OCI-LY1 (cell line): ENCODE results near the gene PSD.

Source experiments
- H2AFZ ChIP-seq: fragments of 200-600 bp; sonication (generic), shearing (Covaris generic); 2 replicates; pipeline ENCODE4 v1.6.0; 2014; ENCODE audit warnings: antibody characterized with exemption, mild to moderate bottlenecking, low read length
- H3F3A ChIP-seq: fragments of 200-600 bp; sonication (generic), shearing (Covaris generic); 2 replicates; pipeline ENCODE4 v1.6.0; 2014; ENCODE audit warnings: mild to moderate bottlenecking, antibody characterized with exemption, low read length, moderate library complexity; ENCODE audit not compliant: insufficient read depth
- H3K27ac ChIP-seq: fragments of 200-600 bp; sonication (generic); 2 replicates; pipeline ENCODE4 v1.5.1; 2014; ENCODE audit warnings: low read length, mixed run types, mild to moderate bottlenecking, low read depth; ENCODE audit not compliant: poor library complexity, severe bottlenecking
- H3K27me3 ChIP-seq: fragments of 200-600 bp; sonication (generic); 2 replicates; pipeline ENCODE4 v1.6.0; 2014; ENCODE audit warnings: antibody characterized with exemption, mild to moderate bottlenecking, low read length, moderate library complexity; ENCODE audit not compliant: insufficient read depth
- H3K36me3 ChIP-seq: fragments of 200-600 bp; sonication (generic); 2 replicates; pipeline ENCODE4 v1.6.1; 2014; ENCODE audit warnings: mild to moderate bottlenecking, antibody characterized with exemption, low read length, moderate library complexity, mixed read lengths; ENCODE audit not compliant: insufficient read depth
- H3K4me1 ChIP-seq: fragments of 200-600 bp; sonication (generic); 2 replicates; pipeline ENCODE4 v1.5.1; 2014; ENCODE audit warnings: mild to moderate bottlenecking, low read length, moderate library complexity; ENCODE audit not compliant: insufficient read depth, severe bottlenecking
- H3K4me2 ChIP-seq: fragments of 200-600 bp; sonication (generic), shearing (Covaris generic); 2 replicates; pipeline ENCODE4 v1.6.1; 2014; ENCODE audit warnings: low read length
- H3K4me3 ChIP-seq: fragments of 200-600 bp; sonication (generic); 2 replicates; pipeline ENCODE4 v1.5.1; 2014; ENCODE audit warnings: low read length, low read depth, mild to moderate bottlenecking, mixed read lengths; ENCODE audit not compliant: poor library complexity, severe bottlenecking
- H3K79me2 ChIP-seq: fragments of 200-600 bp; shearing (Covaris generic); 2 replicates; pipeline ENCODE4 v1.6.1; 2016; ENCODE audit warnings: mixed run types, low read length, mixed read lengths; ENCODE audit not compliant: insufficient read depth
- H3K9ac ChIP-seq: fragments of 200-600 bp; sonication (generic), shearing (Covaris generic); 2 replicates; pipeline ENCODE4 v1.6.1; 2014; ENCODE audit warnings: mild to moderate bottlenecking, low read length, mixed read lengths
- H3K9me2 ChIP-seq: fragments of 200-600 bp; sonication (generic), shearing (Covaris generic); 2 replicates; pipeline ENCODE4 v1.6.1; 2014; ENCODE audit warnings: low read depth, mild to moderate bottlenecking, low read length, mixed read lengths
- H3K9me3 ChIP-seq: fragments of 200-600 bp; shearing (Covaris generic); 2 replicates; pipeline ENCODE4 v1.6.1; 2014; ENCODE audit warnings: low read length, mixed read lengths
- H4K20me1 ChIP-seq: fragments of 200-600 bp; sonication (generic), shearing (Covaris generic); 2 replicates; pipeline ENCODE4 v1.6.0; 2016; ENCODE audit warnings: mild to moderate bottlenecking, low read length; ENCODE audit not compliant: insufficient read depth
- EZH2 ChIP-seq: fragments of 200-600 bp; sonication (generic), shearing (Covaris generic); IDR thresholded peaks from 2 replicates; pipeline ENCODE4 v1.8.0; 2017; ENCODE audit warnings: borderline replicate concordance, mixed run types, mild to moderate bottlenecking, antibody characterized with exemption, low read length, moderate library complexity, mixed read lengths
- TF ChIP-seq, protein P1 (sequence below): fragments of 200-600 bp; sonication (generic), shearing (Covaris generic); IDR thresholded peaks from 2 replicates; pipeline ENCODE4 v1.5.1; 2017; ENCODE audit warnings: mild to moderate bottlenecking, antibody characterized with exemption, low read length, moderate library complexity, mixed read lengths

Gene PSD

GRCh38 chr10:102376901-102377300, 41.7 kb downstream of the PSD start:
- Histone ChIP-seq H3K4me3 (no peak overlapping the region), H3K79me2 (no peaks in the 10 kb centered on the region), H3K27ac (no peak overlapping the region), H4K20me1 (no peaks in the 10 kb centered on the region), H3K9ac (no peak overlapping the region), H3K27me3 (no peaks in the 10 kb centered on the region), H3K4me2 (no peak overlapping the region), H3K4me1 (no peaks in the 10 kb centered on the region), H2AFZ (no peak overlapping the region), H3K9me2 (no peaks in the 10 kb centered on the region), H3K36me3 (peaks cover 32% of the 10 kb centered on the region), H3F3A (no peaks in the 10 kb centered on the region), H3K9me3 (no peaks in the 10 kb centered on the region)
- no peak for TF ChIP-seq EZH2
- TF ChIP-seq, protein P1, sequence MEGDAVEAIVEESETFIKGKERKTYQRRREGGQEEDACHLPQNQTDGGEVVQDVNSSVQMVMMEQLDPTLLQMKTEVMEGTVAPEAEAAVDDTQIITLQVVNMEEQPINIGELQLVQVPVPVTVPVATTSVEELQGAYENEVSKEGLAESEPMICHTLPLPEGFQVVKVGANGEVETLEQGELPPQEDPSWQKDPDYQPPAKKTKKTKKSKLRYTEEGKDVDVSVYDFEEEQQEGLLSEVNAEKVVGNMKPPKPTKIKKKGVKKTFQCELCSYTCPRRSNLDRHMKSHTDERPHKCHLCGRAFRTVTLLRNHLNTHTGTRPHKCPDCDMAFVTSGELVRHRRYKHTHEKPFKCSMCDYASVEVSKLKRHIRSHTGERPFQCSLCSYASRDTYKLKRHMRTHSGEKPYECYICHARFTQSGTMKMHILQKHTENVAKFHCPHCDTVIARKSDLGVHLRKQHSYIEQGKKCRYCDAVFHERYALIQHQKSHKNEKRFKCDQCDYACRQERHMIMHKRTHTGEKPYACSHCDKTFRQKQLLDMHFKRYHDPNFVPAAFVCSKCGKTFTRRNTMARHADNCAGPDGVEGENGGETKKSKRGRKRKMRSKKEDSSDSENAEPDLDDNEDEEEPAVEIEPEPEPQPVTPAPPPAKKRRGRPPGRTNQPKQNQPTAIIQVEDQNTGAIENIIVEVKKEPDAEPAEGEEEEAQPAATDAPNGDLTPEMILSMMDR: no peak

- no peak overlapping the region for H3K4me3 ChIP-seq
- H3K79me2 ChIP-seq: no peaks in the 10 kb centered on the region
- H3F3A ChIP-seq: no peaks in the 10 kb centered on the region
- H2AFZ ChIP-seq: no peak overlapping the region
- no peaks in the 10 kb centered on the region for H4K20me1 ChIP-seq
- no peaks in the 10 kb centered on the region for H3K4me1 ChIP-seq
- TF ChIP-seq, protein P1: no peak
- no peak for TF ChIP-seq EZH2
- no peak overlapping the region for H3K27ac ChIP-seq
- H3K27me3 ChIP-seq: no peaks in the 10 kb centered on the region
- H3K36me3 ChIP-seq: peaks cover 38% of the 10 kb centered on the region
- H3K9me2 ChIP-seq: no peaks in the 10 kb centered on the region
- H3K9ac ChIP-seq: no peak overlapping the region
- H3K4me2 ChIP-seq: no peak overlapping the region
- no peaks in the 10 kb centered on the region for H3K9me3 ChIP-seq
Observed at GRCh38 chr10:102375867-102376266, 42.7 kb downstream of the PSD start.

DNA sequence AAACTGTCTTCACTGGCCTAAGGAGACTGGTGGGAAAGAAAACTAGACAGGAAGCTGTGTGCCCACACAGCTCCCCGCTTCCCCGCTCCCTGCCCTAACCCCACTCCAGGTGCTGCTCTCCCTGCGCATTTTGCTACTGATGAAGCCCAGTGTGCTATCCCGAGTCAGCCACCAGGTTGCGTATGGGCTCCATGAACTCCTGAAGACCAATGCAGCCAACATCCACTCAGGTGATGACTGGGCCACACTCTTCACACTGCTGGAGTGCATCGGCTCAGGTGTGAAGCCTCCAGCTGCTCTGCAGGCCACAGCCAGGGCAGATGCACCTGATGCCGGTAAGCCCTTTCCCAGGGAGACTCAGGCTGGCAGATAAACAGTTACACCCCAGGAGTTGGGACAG, 43.3 kb downstream of the PSD start:
- H3F3A ChIP-seq: no peaks in the 10 kb centered on the region
- no peak overlapping the region for H2AFZ ChIP-seq
- H3K4me1 ChIP-seq: no peaks in the 10 kb centered on the region
- no peak overlapping the region for H3K9ac ChIP-seq
- H3K27me3 ChIP-seq: no peaks in the 10 kb centered on the region
- no peak overlapping the region for H3K4me2 ChIP-seq
- peaks cover 45% of the 10 kb centered on the region for H3K36me3 ChIP-seq
- H3K9me2 ChIP-seq: no peaks in the 10 kb centered on the region
- TF ChIP-seq, protein P1: no peak
- TF ChIP-seq EZH2: no peak
- no peak overlapping the region for H3K27ac ChIP-seq
- H3K79me2 ChIP-seq: no peaks in the 10 kb centered on the region
- H3K4me3 ChIP-seq: no peak overlapping the region
- no peaks in the 10 kb centered on the region for H3K9me3 ChIP-seq
- H4K20me1 ChIP-seq: no peaks in the 10 kb centered on the region
